Liver (tissue), 9 donors: ENCODE measurements around the gene SOBP. TPM values are rescaled to one million over a fixed set of nuclear protein-coding genes. Genes with fewer than 3 reads are reported as not detected.

Source experiments
- DNase-seq: peaks from one replicate; pipeline ENCODE4 v3.0.0-alpha.2; 2017; ENCODE audit warnings: low spot score
- H3K27ac ChIP-seq, 2 donors: one replicate each; pipeline ENCODE4 v1.7.0; 2013; ENCODE audit warnings: inconsistent platforms in 2 of 2, low read length in 2 of 2, control low read depth in 1 of 2, low read depth in 1 of 2, mild to moderate bottlenecking in 1 of 2
- H3K27me3 ChIP-seq, 4 donors: one replicate each; pipeline versions ENCODE4 v1.6.1 to v1.7.0; 2013; ENCODE audit warnings: low read length in 3 of 4, inconsistent platforms in 1 of 4, mild to moderate bottlenecking in 1 of 4, moderate library complexity in 1 of 4; ENCODE audit not compliant: control insufficient read depth in 4 of 4, insufficient read depth in 4 of 4
- H3K36me3 ChIP-seq, 4 donors: one replicate each; pipeline versions ENCODE4 v1.6.1 to v1.7.0; 2013; ENCODE audit warnings: low read length in 3 of 4, mild to moderate bottlenecking in 3 of 4, low read depth in 1 of 4, moderate library complexity in 1 of 4; ENCODE audit not compliant: control insufficient read depth in 4 of 4, insufficient read depth in 3 of 4
- H3K4me1 ChIP-seq, 4 donors: one replicate each; pipeline versions ENCODE4 v1.6.1 to v1.7.0; 2013; ENCODE audit warnings: low read length in 3 of 4, mild to moderate bottlenecking in 3 of 4, moderate library complexity in 1 of 4; ENCODE audit not compliant: control insufficient read depth in 4 of 4, insufficient read depth in 4 of 4
- H3K4me3 ChIP-seq, 3 donors: one replicate each; pipeline versions ENCODE4 v1.6.1 to v1.7.0; 2013; ENCODE audit warnings: low read length in 3 of 3, control low read depth in 1 of 3, low read depth in 1 of 3, mild to moderate bottlenecking in 1 of 3
- H3K9ac ChIP-seq, 2 donors: one replicate each; pipeline ENCODE4 v1.7.0; 2013; ENCODE audit warnings: low read length in 2 of 2, mild to moderate bottlenecking in 2 of 2, moderate library complexity in 2 of 2, control low read depth in 1 of 2, low read depth in 1 of 2
- H3K9me3 ChIP-seq, 4 donors: one replicate each; pipeline versions ENCODE4 v1.6.1 to v1.7.0; 2013; ENCODE audit warnings: low read length in 3 of 4; ENCODE audit not compliant: control insufficient read depth in 4 of 4
- FOXA2 ChIP-seq: IDR thresholded peaks from 2 replicates; pipeline ENCODE4 v1.6.1; 2016; ENCODE audit warnings: antibody characterized with exemption
- GABPA ChIP-seq, 2 donors: IDR thresholded peaks in 1 of 2; conservative IDR thresholded peaks in 1 of 2; 2 replicates each; pipeline ENCODE4 v1.6.1; 2016; ENCODE audit warnings: antibody characterized with exemption in 2 of 2, mild to moderate bottlenecking in 1 of 2, moderate library complexity in 1 of 2
- HNF4A ChIP-seq, 2 donors: conservative IDR thresholded peaks; 2 replicates each; pipeline ENCODE4 v1.6.1; 2016; ENCODE audit warnings: antibody characterized with exemption in 2 of 2, mild to moderate bottlenecking in 2 of 2
- HNF4G ChIP-seq: IDR thresholded peaks from 2 replicates; pipeline ENCODE4 v1.6.1; 2016; ENCODE audit warnings: antibody characterized with exemption
- JUND ChIP-seq, 2 donors: IDR thresholded peaks; 2 replicates each; pipeline ENCODE4 v1.6.1; 2016; ENCODE audit warnings: antibody characterized with exemption in 2 of 2
- MAX ChIP-seq: IDR thresholded peaks from 2 replicates; pipeline ENCODE4 v1.6.1; 2016; ENCODE audit warnings: antibody characterized with exemption
- RXRA ChIP-seq, 2 donors: IDR thresholded peaks; 2 replicates each; pipeline ENCODE4 v1.6.1; 2017 to 2018; ENCODE audit warnings: antibody characterized with exemption in 2 of 2, mild to moderate bottlenecking in 1 of 2
- SP1 ChIP-seq: IDR thresholded peaks from 2 replicates; pipeline ENCODE4 v1.6.1; 2018; ENCODE audit warnings: antibody characterized with exemption, mild to moderate bottlenecking
- TAF1 ChIP-seq: conservative IDR thresholded peaks from 2 replicates; pipeline ENCODE4 v1.6.1; 2016; ENCODE audit warnings: antibody characterized with exemption, mild to moderate bottlenecking
- YY1 ChIP-seq: IDR thresholded peaks from 2 replicates; pipeline ENCODE4 v1.6.1; 2016; ENCODE audit warnings: antibody characterized with exemption, mild to moderate bottlenecking
- ZBTB33 ChIP-seq: IDR thresholded peaks from 2 replicates; pipeline ENCODE4 v1.6.1; 2016; ENCODE audit warnings: antibody characterized with exemption
- WGBS: extraction: QIAGEN DNeasy Blood & Tissue Kit; methylation state at CpG from one replicate; pipeline ENCODE4 v1.1.7; 2013; 5-methylcytosine and 5-hydroxymethylcytosine counted together
- polyA plus RNA-seq, 2 donors: library from polyadenylated mRNA; stranded (reverse) in 1 of 2; unstranded in 1 of 2; fragments of 200-250 nt in 1 of 2; fragments of >200 nt in 1 of 2; fragmentation: Nextera tagmentation in 1 of 2; extraction: Ambion mirVana in 1 of 2; gene quantifications; one replicate each; pipeline versions ENCODE4 v1.2.1 to v1.2.3, GENCODE V29; 2013 to 2015
- total RNA-seq, 2 donors: library from RNA; depleted of rRNA; stranded (reverse); fragments of >200 nt; gene quantifications; one replicate each; pipeline ENCODE4 v1.2.3, GENCODE V29; 2014
- TF ChIP-seq, protein P1 (sequence below): fragments of 150-350 bp; IDR thresholded peaks from 2 replicates; pipeline ENCODE4 v1.5.1; 2017; ENCODE audit warnings: improper control_type of control experiment, low read depth, low read length; ENCODE audit not compliant: missing input control
- donor health status: healthy.
- donor health status: healthy.
- donor health status: healthy.
- donor health status: healthy.
- donor health status: healthy.

SOBP gene
- total and polyA plus RNA-seq, 4 donors, result 0.99 to 5.4 (median 1.9) TPM

DNA sequence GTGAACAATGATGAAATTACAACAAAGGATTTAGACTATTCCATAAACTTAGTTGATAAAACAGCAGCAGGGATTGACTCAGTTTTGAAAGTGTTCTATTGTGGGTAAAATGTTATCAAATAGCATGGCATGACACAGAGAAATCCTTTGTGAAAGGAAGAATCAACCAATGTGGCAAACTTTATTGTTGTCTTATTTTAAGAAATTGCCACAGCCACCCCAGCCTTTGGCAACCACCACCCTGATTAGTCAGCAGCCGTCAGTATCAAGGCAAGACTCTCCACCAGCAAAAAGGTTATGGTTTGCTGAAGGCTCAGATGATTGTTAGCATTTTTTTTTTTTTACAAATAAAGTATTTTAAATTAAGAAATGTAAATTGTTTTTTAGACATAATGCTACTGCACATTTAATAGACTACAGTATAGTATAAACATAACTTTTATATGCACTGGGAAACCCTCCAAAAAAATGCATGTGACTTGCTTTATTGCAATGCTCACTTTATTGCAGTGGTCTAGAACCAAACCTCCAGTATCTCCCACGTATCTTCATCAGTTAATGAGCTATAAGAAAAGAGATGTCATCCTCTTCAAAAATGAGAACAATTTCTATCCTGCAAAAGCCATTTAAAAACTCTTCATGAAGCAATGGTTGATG is 162.7 kb downstream of the SOBP start:
- Histone ChIP-seq H3K27me3 (no peaks in the 10 kb centered on the region), H3K27ac (no peak overlapping the region), H3K4me3 (no peak overlapping the region), H3K36me3 (no peaks in the 10 kb centered on the region), H3K4me1 (no peaks in the 10 kb centered on the region), H3K9ac (no peak overlapping the region), H3K9me3 (no peaks in the 10 kb centered on the region)
- 76% methylated on average over 2 of the region's 2 CpGs for WGBS
- TF ChIP-seq GABPA (IDR thresholded peaks at IDR 0.05 in 1 of 2, conservative IDR thresholded peaks at IDR 0.05 in 1 of 2), result no peak
- TF ChIP-seq ZBTB33, result no peak
- TF ChIP-seq TAF1, result no peak
- no peak for TF ChIP-seq FOXA2
- TF ChIP-seq, protein P1, sequence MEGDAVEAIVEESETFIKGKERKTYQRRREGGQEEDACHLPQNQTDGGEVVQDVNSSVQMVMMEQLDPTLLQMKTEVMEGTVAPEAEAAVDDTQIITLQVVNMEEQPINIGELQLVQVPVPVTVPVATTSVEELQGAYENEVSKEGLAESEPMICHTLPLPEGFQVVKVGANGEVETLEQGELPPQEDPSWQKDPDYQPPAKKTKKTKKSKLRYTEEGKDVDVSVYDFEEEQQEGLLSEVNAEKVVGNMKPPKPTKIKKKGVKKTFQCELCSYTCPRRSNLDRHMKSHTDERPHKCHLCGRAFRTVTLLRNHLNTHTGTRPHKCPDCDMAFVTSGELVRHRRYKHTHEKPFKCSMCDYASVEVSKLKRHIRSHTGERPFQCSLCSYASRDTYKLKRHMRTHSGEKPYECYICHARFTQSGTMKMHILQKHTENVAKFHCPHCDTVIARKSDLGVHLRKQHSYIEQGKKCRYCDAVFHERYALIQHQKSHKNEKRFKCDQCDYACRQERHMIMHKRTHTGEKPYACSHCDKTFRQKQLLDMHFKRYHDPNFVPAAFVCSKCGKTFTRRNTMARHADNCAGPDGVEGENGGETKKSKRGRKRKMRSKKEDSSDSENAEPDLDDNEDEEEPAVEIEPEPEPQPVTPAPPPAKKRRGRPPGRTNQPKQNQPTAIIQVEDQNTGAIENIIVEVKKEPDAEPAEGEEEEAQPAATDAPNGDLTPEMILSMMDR, result no peak
- TF ChIP-seq SP1, result no peak
- TF ChIP-seq HNF4A (conservative IDR thresholded peaks at IDR 0.05), result no peak
- TF ChIP-seq YY1, result no peak
- no peak for TF ChIP-seq JUND (IDR thresholded peaks at IDR 0.05)
- DNase-seq, result no peak

- 89% methylated on average over 10 of the region's 10 CpGs for WGBS
- Histone ChIP-seq H3K27me3 (no peaks in the 10 kb centered on the region), H3K4me3 (no peak overlapping the region), H3K4me1 (peaks cover 0 to 3% (median 0%) of the 10 kb centered on the region in 4 donors), H3K36me3 (no peaks in the 10 kb centered on the region), H3K27ac (no peak overlapping the region), H3K9me3 (no peaks in the 10 kb centered on the region), H3K9ac (no peak overlapping the region)
- TF ChIP-seq HNF4G (no peak), MAX (no peak), HNF4A (conservative IDR thresholded peaks at IDR 0.05) (no peak), FOXA2 (no peak), RXRA (IDR thresholded peaks at IDR 0.05) (no peak), JUND (IDR thresholded peaks at IDR 0.05) (no peak), ZBTB33 (no peak), YY1 (no peak)
- TF ChIP-seq, protein P1, result no peak
- no peak for DNase-seq
Observed at GRCh38 chr6:107653183-107653580, 163.3 kb downstream of the SOBP start.
